Measurements from ENCODE around the gene TMEM139.

- no peak for TF ChIP-seq SP1 (IDR thresholded peaks at IDR 0.05)
- TF ChIP-seq SUZ12 (IDR thresholded peaks at IDR 0.05) = no peak
- TF ChIP-seq HDGF (IDR thresholded peaks at IDR 0.05; ENCODE audit: borderline replicate concordance) = no peak
- no peak for TF ChIP-seq TARDBP (IDR thresholded peaks at IDR 0.05)
- no peak for TF ChIP-seq FOXK2 (IDR thresholded peaks at IDR 0.05)
- TF ChIP-seq ARNT (IDR thresholded peaks at IDR 0.05) = no peak
- no peak for TF ChIP-seq ELF4 (IDR thresholded peaks at IDR 0.05)
- TF ChIP-seq ZNF384 (IDR thresholded peaks at IDR 0.05) = no peak
- no peak; the same call in 1 of the 2 replicates for TF ChIP-seq PKNOX1 (IDR thresholded peaks at IDR 0.05)
These were observed 15.1 kb downstream of the TMEM139 start for GRCh38 chr7:143299840-143300239.
